ENCODE results near the gene MAPRE2.

GRCh38 chr18:35116784-35117318 lies 75.6 kb downstream of the MAPRE2 start:
- TF ChIP-seq CTCF (IDR thresholded peaks at IDR 0.05 in 8 of 11, conservative IDR thresholded peaks at IDR 0.05 in 3 of 11) (no peak), POLR2AphosphoS5 (IDR thresholded peaks at IDR 0.05) (no peak)
